Karpas-422 (cell line): ENCODE data around the gene LYPLA2. TPM values are rescaled to one million over a fixed set of nuclear protein-coding genes. Genes with fewer than 3 reads are reported as not detected.
"Not testable (repeated sequence)": the region's sequence is repeated elsewhere in the genome, so short reads cannot be mapped to it uniquely, and the experiment has no call there.

ENCODE experiments used
- DNase-seq: peaks from one replicate; pipeline ENCODE4 v3.0.0-alpha.2; 2015
- H2AFZ ChIP-seq: fragments of 200-600 bp; sonication (generic); 2 replicates; pipeline ENCODE4 v1.6.1; 2014; ENCODE audit warnings: antibody characterized with exemption, low read length, mixed read lengths
- H3K27ac ChIP-seq: fragments of 200-600 bp; sonication (generic); 2 replicates; pipeline ENCODE4 v1.5.1; 2014; ENCODE audit warnings: mild to moderate bottlenecking, low read length, moderate library complexity
- H3K27me3 ChIP-seq: fragments of 200-600 bp; sonication (generic); 2 replicates; pipeline ENCODE4 v1.6.1; 2014; ENCODE audit warnings: low read length, mixed read lengths
- H3K36me3 ChIP-seq: fragments of 200-600 bp; sonication (generic); 2 replicates; pipeline ENCODE4 v1.6.1; 2014; ENCODE audit warnings: low read length, mixed read lengths; ENCODE audit not compliant: insufficient read depth
- H3K4me1 ChIP-seq: fragments of 200-600 bp; sonication (generic); 2 replicates; pipeline ENCODE4 v1.6.1; 2014; ENCODE audit warnings: mild to moderate bottlenecking, low read length, mixed read lengths
- H3K4me2 ChIP-seq: fragments of 200-600 bp; sonication (generic); 2 replicates; pipeline ENCODE4 v1.6.1; 2014; ENCODE audit warnings: low read length, low read depth, mild to moderate bottlenecking; ENCODE audit not compliant: poor library complexity, severe bottlenecking
- H3K4me3 ChIP-seq: fragments of 200-600 bp; sonication (generic); 2 replicates; pipeline ENCODE4 v1.5.1; 2014; ENCODE audit warnings: mild to moderate bottlenecking, antibody characterized with exemption, low read length, mixed read lengths
- H3K79me2 ChIP-seq: fragments of 200-600 bp; sonication (generic); 2 replicates; pipeline ENCODE4 v1.6.1; 2014; ENCODE audit warnings: mild to moderate bottlenecking, low read length, mixed read lengths
- H3K9ac ChIP-seq: fragments of 200-600 bp; sonication (generic); 2 replicates; pipeline ENCODE4 v1.6.0; 2014; ENCODE audit warnings: low read length
- H3K9me2 ChIP-seq: fragments of 200-600 bp; sonication (generic), shearing (Covaris generic); replicated peaks from 2 replicates; pipeline ENCODE4 v1.6.0; 2014; ENCODE audit warnings: mild to moderate bottlenecking, low read length, moderate library complexity; ENCODE audit not compliant: insufficient read depth
- H3K9me3 ChIP-seq: fragments of 300-700, 200-600 bp; sonication (generic); 2 replicates; pipeline ENCODE4 v1.6.1; 2014; ENCODE audit warnings: low read length, mixed read lengths
- H4K20me1 ChIP-seq: fragments of 200-600 bp; sonication (generic); 2 replicates; pipeline ENCODE4 v1.6.1; 2014; ENCODE audit warnings: mild to moderate bottlenecking, antibody characterized with exemption, low read length, low read depth; ENCODE audit not compliant: insufficient read depth
- total RNA-seq: library from RNA; depleted of rRNA; stranded (reverse); fragments of >200 nt; shearing (Covaris generic); gene quantifications from 2 replicates; pipeline ENCODE4 v1.2.3, GENCODE V29; 2014; ENCODE audit warnings: low replicate concordance

Gene LYPLA2
- total RNA-seq, 1 experiment from 2014 or later = 43.1 TPM

DNA sequence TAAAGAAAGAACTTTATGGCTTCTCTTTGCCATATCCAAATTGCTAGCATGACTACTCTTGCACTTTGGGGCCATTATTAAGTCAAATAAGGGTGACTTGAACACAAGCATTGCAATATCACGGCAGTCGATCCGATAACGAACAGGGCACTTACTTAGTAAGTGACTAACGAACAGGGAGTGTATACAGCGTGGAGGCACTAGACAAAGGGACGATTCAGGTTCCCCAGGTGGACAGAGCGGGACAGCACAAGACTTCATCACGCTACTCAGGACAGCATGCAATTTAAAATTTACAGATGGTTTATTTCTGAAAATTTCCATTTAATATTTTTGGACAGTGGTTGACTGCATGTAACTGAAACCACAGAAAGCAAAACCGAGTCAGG is 18.1 kb upstream of the LYPLA2 start:
- Histone ChIP-seq H3K4me3 (no peak overlapping the region), H3K79me2 (peaks cover 26% of the 10 kb centered on the region), H4K20me1 (no peaks in the 10 kb centered on the region), H3K27ac (no peak overlapping the region), H3K27me3 (no peaks in the 10 kb centered on the region), H2AFZ (no peak overlapping the region), H3K36me3 (no peaks in the 10 kb centered on the region), H3K9me2 (no peaks in the 10 kb centered on the region), H3K4me2 (peak overlapping the region; percentile 77), H3K9me3 (no peaks in the 10 kb centered on the region), H3K9ac (no peak overlapping the region), H3K4me1 (peaks cover 32% of the 10 kb centered on the region)
- no peak for DNase-seq

DNA sequence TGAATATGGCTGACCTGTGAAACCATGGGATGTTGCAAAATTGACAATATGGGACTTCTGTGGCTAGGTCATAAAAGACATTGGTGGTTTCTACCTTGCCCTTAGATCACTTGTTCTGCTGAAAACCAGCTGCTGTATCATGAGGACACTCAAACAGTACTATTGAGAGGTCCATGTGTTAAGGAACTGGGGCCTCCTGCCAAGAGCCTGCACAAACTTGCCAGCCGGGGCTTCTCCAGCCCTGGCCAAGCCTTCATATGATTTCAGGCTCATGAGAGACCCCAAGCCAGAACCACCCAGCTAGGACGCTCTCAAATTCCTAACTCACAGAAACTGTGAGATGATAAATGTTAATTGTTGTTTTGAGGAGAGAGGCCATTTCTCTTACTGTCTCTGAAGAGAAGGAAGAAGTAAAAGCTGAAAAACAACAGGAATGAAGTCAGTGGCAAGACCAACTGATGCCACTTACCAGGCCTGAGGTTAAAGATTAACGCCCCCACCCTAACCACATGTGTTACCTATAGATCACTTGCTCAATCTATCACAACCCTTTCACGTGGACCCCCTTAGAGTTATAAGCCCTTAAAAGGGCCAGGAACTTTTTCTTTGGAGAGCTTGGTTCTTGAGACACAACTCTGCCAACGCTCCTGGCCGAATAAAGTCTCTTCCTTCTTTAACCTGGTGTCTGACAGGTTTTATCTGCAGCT is 16.6 kb upstream of the LYPLA2 start:
- H3K9me2 ChIP-seq = no peaks in the 10 kb centered on the region
- H3K27ac ChIP-seq = no peak overlapping the region
- no peaks in the 10 kb centered on the region for H3K27me3 ChIP-seq
- no peak overlapping the region for H3K4me3 ChIP-seq
- H2AFZ ChIP-seq = no peak overlapping the region
- H3K79me2 ChIP-seq = peaks cover 39% of the 10 kb centered on the region
- no peak overlapping the region for H3K9ac ChIP-seq
- H4K20me1 ChIP-seq = peaks cover 8% of the 10 kb centered on the region
- peaks cover 36% of the 10 kb centered on the region for H3K4me1 ChIP-seq
- H3K36me3 ChIP-seq = no peaks in the 10 kb centered on the region
- no peak overlapping the region for H3K4me2 ChIP-seq
- no peaks in the 10 kb centered on the region for H3K9me3 ChIP-seq
- DNase-seq = no peak

DNA sequence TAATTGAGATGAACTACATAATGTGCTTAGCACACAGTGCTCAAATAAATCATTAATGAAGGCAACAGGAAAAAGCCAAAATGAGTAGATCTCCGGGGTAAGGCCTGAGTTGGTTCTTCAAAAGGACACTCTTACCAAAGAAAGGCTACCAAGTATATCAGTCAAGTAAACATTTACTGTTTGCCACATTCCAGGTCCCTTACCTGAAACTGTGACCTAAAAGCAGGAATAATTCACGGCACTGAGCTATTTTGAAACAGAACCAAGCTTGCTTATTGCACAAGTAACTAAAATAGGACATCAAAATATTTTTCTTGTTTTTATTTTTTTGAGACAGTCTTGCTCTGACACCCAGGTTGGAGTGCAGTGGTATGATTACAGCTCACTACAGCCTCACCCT is 14.7 kb upstream of the LYPLA2 start:
- Histone ChIP-seq H3K36me3 (peaks cover 9% of the 10 kb centered on the region; the same call in 1 of the 2 replicates), H3K9ac (no peak overlapping the region)

DNA sequence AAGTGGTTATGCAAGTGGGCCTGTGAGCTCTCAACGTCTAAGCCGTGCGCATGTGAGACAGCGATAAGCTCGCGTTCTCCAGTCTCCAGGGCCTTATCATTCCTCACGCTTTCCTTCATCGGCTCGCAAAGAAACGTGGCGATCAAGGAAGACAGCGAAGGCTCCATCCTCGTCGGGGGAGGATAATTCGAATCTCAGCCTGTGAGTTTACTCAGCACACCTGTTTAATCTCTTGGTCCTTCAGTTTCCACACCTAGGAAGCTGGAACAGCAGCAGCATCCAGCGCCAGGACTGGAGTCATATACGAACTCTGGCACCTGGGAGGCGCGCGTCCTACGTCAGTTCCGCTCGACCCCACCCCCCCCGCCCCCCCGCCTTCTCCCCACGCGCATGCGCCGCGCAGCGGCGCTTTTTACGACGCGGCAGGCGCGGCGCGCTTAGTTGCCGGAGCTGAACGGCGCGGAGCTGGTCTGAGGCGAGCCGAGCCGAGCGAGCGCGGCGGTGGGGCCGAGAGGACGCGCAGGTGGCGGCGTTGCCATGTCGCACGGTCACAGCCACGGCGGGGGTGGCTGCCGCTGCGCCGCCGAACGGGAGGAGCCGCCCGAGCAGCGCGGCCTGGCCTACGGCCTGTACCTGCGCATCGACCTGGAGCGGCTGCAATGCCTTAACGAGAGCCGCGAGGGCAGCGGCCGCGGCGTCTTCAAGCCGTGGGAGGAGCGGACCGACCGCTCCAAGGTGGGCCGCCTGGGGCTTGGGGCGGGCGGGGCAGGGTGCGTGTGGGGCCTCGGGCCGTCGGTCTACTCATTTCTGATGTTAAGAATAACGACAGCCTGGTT is 12.7 kb upstream of the LYPLA2 start, which contains the start of gene PITHD1:
PITHD1 (plus strand) TSS at position 440 of the 836 bp plus-strand sequence; CDS start at position 538, 98 bp downstream.
- Histone ChIP-seq H3K9me2 (no peaks in the 10 kb centered on the region), H3K36me3 (peaks cover 15% of the 10 kb centered on the region; the same call in 1 of the 2 replicates), H3K9me3 (no peaks in the 10 kb centered on the region), H3K27ac (peak within 1 kb of the TSS; percentile 35; the same call in 1 of the 2 replicates), H3K79me2 (peaks cover 72% of the 10 kb centered on the region), H4K20me1 (peaks cover 13% of the 10 kb centered on the region), H2AFZ (peak within 1 kb of the TSS; percentile 79; the same call in 1 of the 2 replicates), H3K4me3 (peak within 1 kb of the TSS; percentile 96), H3K4me2 (peak within 1 kb of the TSS; percentile 96), H3K9ac (peak within 1 kb of the TSS; percentile 94), H3K27me3 (no peaks in the 10 kb centered on the region), H3K4me1 (peaks cover 27% of the 10 kb centered on the region)
- peak; percentile 94 for DNase-seq

More for the DNA sequence above, 14.7 kb upstream of the LYPLA2 start:
- Histone ChIP-seq H3K27me3 (no peaks in the 10 kb centered on the region), H3K4me3 (no peak overlapping the region), H3K4me1 (peaks cover 45% of the 10 kb centered on the region), H3K9me2 (no peaks in the 10 kb centered on the region), H4K20me1 (peaks cover 13% of the 10 kb centered on the region), H3K9me3 (no peaks in the 10 kb centered on the region), H3K27ac (no peak overlapping the region), H3K79me2 (peaks cover 57% of the 10 kb centered on the region), H3K4me2 (peak overlapping the region; percentile 78), H2AFZ (no peak overlapping the region)
- DNase-seq = no peak

DNA sequence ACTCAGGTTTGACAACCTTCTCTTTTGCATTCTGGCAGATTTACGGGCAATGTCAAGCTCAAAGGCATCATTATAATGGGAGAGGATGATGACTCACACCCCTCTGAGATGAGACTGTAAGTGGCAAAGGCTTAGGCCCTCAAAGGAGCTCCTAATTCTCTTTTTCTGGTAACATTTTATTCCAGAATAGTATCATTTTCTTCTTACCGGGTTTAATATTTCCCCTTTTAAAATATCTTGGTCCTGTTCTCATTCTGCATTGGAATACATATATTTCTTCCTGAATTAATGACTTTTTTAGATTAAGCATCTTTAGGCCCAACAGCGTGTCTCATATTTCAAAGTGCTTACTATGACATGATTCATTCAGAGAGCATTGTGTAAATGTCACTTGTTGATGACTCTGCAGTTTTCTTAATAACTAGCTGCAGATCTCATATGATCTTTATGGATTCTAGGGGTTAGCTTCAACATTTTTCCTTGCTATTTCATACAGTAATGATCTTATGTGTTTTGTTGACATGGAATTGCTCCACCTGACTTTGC is 11.0 kb upstream of the LYPLA2 start:
- Histone ChIP-seq H2AFZ (no peak overlapping the region), H3K9me2 (no peaks in the 10 kb centered on the region), H4K20me1 (peaks cover 13% of the 10 kb centered on the region), H3K9me3 (no peaks in the 10 kb centered on the region), H3K9ac (peak overlapping the region; percentile 93), H3K4me1 (peaks cover 25% of the 10 kb centered on the region), H3K27ac (no peak overlapping the region), H3K36me3 (peaks cover 24% of the 10 kb centered on the region; the same call in 1 of the 2 replicates), H3K79me2 (peaks cover 74% of the 10 kb centered on the region), H3K27me3 (no peaks in the 10 kb centered on the region), H3K4me2 (peak overlapping the region; percentile 96), H3K4me3 (peak overlapping the region; percentile 96)
- DNase-seq = no peak

DNA sequence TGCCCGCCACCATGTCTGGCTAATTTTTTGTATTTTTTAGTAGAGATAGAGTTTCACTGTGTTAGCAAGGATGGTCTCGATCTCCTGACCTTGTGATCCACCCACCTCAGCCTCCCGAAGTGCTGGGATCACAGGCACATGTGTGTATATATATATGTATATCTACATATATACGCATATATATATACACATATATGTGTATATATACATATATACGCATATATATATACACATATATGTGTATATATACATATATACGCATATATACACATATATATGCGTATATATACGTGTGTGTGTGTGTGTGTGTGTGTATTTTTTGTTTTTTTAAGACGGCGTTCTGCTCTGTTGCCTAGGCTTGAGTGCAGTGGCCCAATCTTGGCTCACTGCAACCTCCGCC is 7.8 kb upstream of the LYPLA2 start:
- not testable (repeated sequence) for H3K27ac ChIP-seq, H3K9me3 ChIP-seq, H2AFZ ChIP-seq, DNase-seq, H3K9me2 ChIP-seq, H3K9ac ChIP-seq, H3K27me3 ChIP-seq, H3K4me3 ChIP-seq, H3K4me2 ChIP-seq
- H3K36me3 ChIP-seq = peaks cover 47% of the 10 kb centered on the region
- H3K79me2 ChIP-seq = peaks cover 53% of the 10 kb centered on the region
- H3K4me1 ChIP-seq = peaks cover 14% of the 10 kb centered on the region
- peaks cover 13% of the 10 kb centered on the region for H4K20me1 ChIP-seq

DNA sequence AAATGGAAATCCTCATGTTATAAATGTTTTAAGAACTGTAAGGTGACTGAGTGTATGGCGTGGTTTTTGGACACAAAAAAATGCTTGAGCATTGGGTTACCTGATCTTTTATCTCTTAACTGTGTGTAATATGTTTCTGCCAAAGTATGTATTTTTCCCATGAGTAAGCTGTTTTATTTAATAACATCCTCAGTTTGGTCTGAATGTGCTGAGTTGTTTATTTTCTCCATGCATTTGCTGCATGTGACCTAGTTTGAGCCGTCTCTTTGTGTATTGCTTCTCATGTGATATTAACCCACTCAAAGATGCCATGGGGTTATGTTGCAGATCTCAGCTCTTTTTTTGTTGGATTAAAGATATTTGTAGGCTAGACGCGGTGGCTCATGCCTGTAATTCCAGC is 6.1 kb upstream of the LYPLA2 start:
- peaks cover 44% of the 10 kb centered on the region for H3K36me3 ChIP-seq

DNA sequence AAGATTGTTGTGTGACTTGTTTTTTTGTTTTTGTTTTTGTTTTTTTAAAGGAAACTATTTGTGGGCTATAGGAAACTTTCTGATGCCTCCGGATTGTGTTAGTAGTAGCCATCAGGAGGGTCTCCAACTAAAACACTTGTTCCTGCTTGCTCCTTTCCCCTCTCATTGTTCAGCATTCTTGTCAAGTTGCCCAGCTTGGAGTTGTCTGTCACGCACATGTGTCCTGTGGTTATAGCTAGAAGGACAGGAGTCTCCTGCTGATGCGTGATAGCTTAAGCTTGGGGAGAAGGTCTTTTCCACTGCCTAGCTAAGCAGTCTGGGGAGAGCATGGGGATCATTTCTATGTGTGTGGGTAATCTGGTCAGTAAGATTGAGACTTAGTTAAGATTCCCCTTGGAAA is 3.2 kb upstream of the LYPLA2 start:
- Histone ChIP-seq H3K36me3 (peaks cover 32% of the 10 kb centered on the region), H3K9me2 (no peaks in the 10 kb centered on the region)

More for the DNA sequence above, 6.1 kb upstream of the LYPLA2 start:
- Histone ChIP-seq H3K27ac (no peak overlapping the region), H3K27me3 (no peaks in the 10 kb centered on the region), H3K9me3 (no peaks in the 10 kb centered on the region), H4K20me1 (peaks cover under 1% of the 10 kb centered on the region; the same call in 1 of the 2 replicates), H3K4me1 (peaks cover 13% of the 10 kb centered on the region), H3K79me2 (peaks cover 37% of the 10 kb centered on the region), H3K4me3 (no peak overlapping the region), H3K9me2 (no peaks in the 10 kb centered on the region), H3K4me2 (no peak overlapping the region), H3K9ac (no peak overlapping the region), H2AFZ (no peak overlapping the region)
- no peak for DNase-seq

More for the DNA sequence above, 3.2 kb upstream of the LYPLA2 start:
- H2AFZ ChIP-seq = no peak overlapping the region
- no peaks in the 10 kb centered on the region for H3K9me3 ChIP-seq
- peaks cover 24% of the 10 kb centered on the region for H3K4me1 ChIP-seq
- H3K27ac ChIP-seq = no peak overlapping the region
- peaks cover 6% of the 10 kb centered on the region; the same call in 1 of the 2 replicates for H4K20me1 ChIP-seq
- H3K4me3 ChIP-seq = no peak overlapping the region
- peaks cover 26% of the 10 kb centered on the region for H3K79me2 ChIP-seq
- DNase-seq = no peak
- no peak overlapping the region for H3K4me2 ChIP-seq
- H3K27me3 ChIP-seq = no peaks in the 10 kb centered on the region
- H3K9ac ChIP-seq = no peak overlapping the region
